ENCODE data around the gene ZNF473. TPM values are rescaled to one million over a fixed set of nuclear protein-coding genes. Genes with fewer than 3 reads are reported as not detected.
"Not testable (repeated sequence)": the region's sequence is repeated elsewhere in the genome, so short reads cannot be mapped to it uniquely, and the experiment has no call there.

ZNF473 gene
- polyA plus RNA-seq, 2 of the 4 experiments (the other 2 are of a cell fraction) = 6.9 to 17.0 TPM

DNA sequence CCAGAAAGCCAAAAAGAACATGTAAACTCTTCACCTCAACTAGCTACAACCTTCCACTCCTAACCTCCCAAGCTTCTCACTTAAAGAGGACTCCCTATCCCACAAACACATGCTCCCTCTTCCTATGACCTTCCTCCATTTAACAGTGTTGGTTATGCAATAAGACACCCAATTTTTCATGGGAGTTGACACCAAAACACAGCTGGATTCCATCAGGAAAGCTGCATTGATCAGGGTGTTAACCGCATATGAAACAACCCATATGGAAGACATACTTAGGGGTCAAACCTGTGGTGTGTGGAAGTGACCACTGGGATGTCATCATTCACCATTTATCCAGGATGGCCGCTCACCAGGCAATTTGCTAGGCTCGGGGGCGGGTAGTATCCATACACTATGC lies 21.9 kb downstream of the ZNF473 start:
- FAIRE-seq (no peak), ATAC-seq (no peak), DNase-seq (ENCODE audit: low read depth in 1 of 2, low spot score in 1 of 2) (no peak)
- TF ChIP-seq, protein P1, sequence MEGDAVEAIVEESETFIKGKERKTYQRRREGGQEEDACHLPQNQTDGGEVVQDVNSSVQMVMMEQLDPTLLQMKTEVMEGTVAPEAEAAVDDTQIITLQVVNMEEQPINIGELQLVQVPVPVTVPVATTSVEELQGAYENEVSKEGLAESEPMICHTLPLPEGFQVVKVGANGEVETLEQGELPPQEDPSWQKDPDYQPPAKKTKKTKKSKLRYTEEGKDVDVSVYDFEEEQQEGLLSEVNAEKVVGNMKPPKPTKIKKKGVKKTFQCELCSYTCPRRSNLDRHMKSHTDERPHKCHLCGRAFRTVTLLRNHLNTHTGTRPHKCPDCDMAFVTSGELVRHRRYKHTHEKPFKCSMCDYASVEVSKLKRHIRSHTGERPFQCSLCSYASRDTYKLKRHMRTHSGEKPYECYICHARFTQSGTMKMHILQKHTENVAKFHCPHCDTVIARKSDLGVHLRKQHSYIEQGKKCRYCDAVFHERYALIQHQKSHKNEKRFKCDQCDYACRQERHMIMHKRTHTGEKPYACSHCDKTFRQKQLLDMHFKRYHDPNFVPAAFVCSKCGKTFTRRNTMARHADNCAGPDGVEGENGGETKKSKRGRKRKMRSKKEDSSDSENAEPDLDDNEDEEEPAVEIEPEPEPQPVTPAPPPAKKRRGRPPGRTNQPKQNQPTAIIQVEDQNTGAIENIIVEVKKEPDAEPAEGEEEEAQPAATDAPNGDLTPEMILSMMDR (IDR thresholded peaks at IDR 0.05) = no peak
- TF ChIP-seq ZSCAN20 (CRISPR knock-in tag; IDR thresholded peaks at IDR 0.05) (no peak), POLR2A (IDR thresholded peaks at IDR 0.05; ENCODE audit: low read length) (no peak), FOSB (CRISPR knock-in tag; IDR thresholded peaks at IDR 0.05) (no peak), ESRRA (IDR thresholded peaks at IDR 0.05; ENCODE audit: borderline replicate concordance, low read length) (no peak), NFE2L2 (conservative IDR thresholded peaks at IDR 0.05; ENCODE audit: low read length) (no peak), HOXB13 (CRISPR knock-in tag; IDR thresholded peaks at IDR 0.05; ENCODE audit: low read depth) (no peak), EHF (CRISPR knock-in tag; IDR thresholded peaks at IDR 0.05) (no peak), PHF8 (IDR thresholded peaks at IDR 0.05; ENCODE audit: borderline replicate concordance, low read depth) (no peak), TFCP2L1 (CRISPR knock-in tag; IDR thresholded peaks at IDR 0.05) (no peak)
- TF ChIP-seq, protein P2, sequence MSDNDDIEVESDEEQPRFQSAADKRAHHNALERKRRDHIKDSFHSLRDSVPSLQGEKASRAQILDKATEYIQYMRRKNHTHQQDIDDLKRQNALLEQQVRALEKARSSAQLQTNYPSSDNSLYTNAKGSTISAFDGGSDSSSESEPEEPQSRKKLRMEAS (IDR thresholded peaks at IDR 0.05) = no peak
- TF ChIP-seq, protein P3, sequence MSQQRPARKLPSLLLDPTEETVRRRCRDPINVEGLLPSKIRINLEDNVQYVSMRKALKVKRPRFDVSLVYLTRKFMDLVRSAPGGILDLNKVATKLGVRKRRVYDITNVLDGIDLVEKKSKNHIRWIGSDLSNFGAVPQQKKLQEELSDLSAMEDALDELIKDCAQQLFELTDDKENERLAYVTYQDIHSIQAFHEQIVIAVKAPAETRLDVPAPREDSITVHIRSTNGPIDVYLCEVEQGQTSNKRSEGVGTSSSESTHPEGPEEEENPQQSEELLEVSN (IDR thresholded peaks at IDR 0.05; ENCODE audit: borderline replicate concordance, low read depth) = no peak
- TF ChIP-seq, protein P4, sequence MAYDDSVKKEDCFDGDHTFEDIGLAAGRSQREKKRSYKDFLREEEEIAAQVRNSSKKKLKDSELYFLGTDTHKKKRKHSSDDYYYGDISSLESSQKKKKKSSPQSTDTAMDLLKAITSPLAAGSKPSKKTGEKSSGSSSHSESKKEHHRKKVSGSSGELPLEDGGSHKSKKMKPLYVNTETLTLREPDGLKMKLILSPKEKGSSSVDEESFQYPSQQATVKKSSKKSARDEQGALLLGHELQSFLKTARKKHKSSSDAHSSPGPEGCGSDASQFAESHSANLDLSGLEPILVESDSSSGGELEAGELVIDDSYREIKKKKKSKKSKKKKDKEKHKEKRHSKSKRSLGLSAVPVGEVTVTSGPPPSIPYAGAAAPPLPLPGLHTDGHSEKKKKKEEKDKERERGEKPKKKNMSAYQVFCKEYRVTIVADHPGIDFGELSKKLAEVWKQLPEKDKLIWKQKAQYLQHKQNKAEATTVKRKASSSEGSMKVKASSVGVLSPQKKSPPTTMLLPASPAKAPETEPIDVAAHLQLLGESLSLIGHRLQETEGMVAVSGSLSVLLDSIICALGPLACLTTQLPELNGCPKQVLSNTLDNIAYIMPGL (CRISPR knock-in tag; IDR thresholded peaks at IDR 0.05; ENCODE audit: borderline replicate concordance) = no peak
- no peak overlapping the region for H3K4me2 ChIP-seq
- peaks cover 100% of the 10 kb centered on the region for H3K9me3 ChIP-seq
- no peak overlapping the region for H3K4me3 ChIP-seq
- no peaks in the 10 kb centered on the region for H3K4me1 ChIP-seq
- WGBS (ENCODE audit: missing lambda C conversion rate) = 92% methylated on average over 4 of the region's 4 CpGs
- CTCF ChIA-PET = interaction anchor here (1.0 to 2.4 kb wide), 5 partner anchors 16 to 47 kb away, joined by 3 to 11 read pairs (median 5); no protein-coding TSS in a partner anchor
- no peak overlapping the region for H3K27ac ChIP-seq
- POLR2A ChIA-PET = no interaction called here

DNA sequence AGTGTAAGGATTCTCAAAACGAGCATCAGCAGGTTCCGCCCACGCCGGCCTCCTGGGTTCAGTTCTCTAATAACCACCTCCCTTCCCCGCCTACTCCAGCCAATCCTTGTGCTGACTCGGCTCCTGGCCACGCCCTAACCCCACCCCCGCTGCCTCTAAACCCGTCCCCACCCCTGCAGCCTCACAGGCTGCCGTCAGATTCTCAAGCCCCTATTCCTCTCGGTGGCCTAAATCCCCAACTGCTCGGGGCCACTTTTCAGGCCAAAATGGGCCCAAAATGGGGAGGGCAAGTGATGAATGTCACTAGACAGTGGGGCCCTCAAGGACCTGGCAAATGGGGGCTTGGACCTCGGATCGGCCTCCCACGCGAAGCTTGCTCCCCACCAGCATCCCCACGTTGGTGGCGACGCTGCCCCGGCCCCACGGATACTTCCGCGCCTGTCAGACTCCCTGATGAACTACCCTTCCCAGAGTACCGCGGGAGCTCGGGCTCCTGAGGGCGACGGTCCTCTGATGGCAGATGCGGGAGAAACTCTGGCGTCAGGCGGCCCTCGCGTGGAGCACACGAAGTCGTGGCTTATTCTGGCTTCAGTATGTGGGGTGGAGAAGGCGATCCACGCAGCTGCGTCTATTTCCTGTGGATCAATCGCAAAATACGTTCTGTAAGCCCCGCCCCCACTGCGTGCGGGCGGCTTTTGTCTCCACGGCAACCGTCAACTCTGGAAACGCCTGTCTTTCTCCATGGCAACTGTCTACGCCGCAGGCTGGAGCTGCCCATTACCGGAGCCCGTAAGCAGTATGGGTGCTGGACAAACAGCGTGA lies 24.8 kb downstream of the ZNF473 start:
- no peak for FAIRE-seq
- DNase-seq (ENCODE audit: low read depth in 1 of 2, low spot score in 1 of 2) = peak; percentile 67 to 68
- peak; percentile 81 to 85 for ATAC-seq
- peaks cover 96% of the 10 kb centered on the region for H3K9me3 ChIP-seq
- peak overlapping the region; percentile 34 for H3K4me3 ChIP-seq
- peak overlapping the region; percentile 62 for H3K4me2 ChIP-seq
- 18% methylated on average over 48 of the region's 52 CpGs for WGBS (ENCODE audit: missing lambda C conversion rate)
- no peak for TF ChIP-seq ZNF302 (CRISPR knock-in tag; IDR thresholded peaks at IDR 0.05)
- no peak for TF ChIP-seq BHLHE40 (IDR thresholded peaks at IDR 0.05; ENCODE audit: low read depth, low read length)
- TF ChIP-seq TFCP2L1 (CRISPR knock-in tag; IDR thresholded peaks at IDR 0.05) = no peak
- no peak for TF ChIP-seq CBX2 (IDR thresholded peaks at IDR 0.05; ENCODE audit: borderline replicate concordance, low read depth)
- TF ChIP-seq MYC (IDR thresholded peaks at IDR 0.05; ENCODE audit: borderline replicate concordance, low read length) = no peak
- no peak for TF ChIP-seq RNF2 (IDR thresholded peaks at IDR 0.05; ENCODE audit: borderline replicate concordance, low read depth)
- no peak for TF ChIP-seq TP53 (CRISPR knock-in tag; IDR thresholded peaks at IDR 0.05)
- no peak for TF ChIP-seq EP300 (IDR thresholded peaks at IDR 0.05)
- TF ChIP-seq, protein P2 (IDR thresholded peaks at IDR 0.05) = peak; percentile 40; the same call in 1 of the 2 replicates
- TF ChIP-seq, protein P4 (CRISPR knock-in tag; IDR thresholded peaks at IDR 0.05; ENCODE audit: borderline replicate concordance) = no peak
- TF ChIP-seq, protein P3 (IDR thresholded peaks at IDR 0.05; ENCODE audit: borderline replicate concordance, low read depth) = peak; percentile 62; the same call in 1 of the 2 replicates
- peak; percentile 95 for TF ChIP-seq RFX5 (IDR thresholded peaks at IDR 0.05)
- ChIA-PET CTCF (interaction anchor here (0.8 to 1.6 kb wide), 3 partner anchors 12 to 74 kb away, joined by 3 to 7 read pairs (median 4); no protein-coding TSS in a partner anchor), POLR2A (no interaction called here)
- H3K4me1 ChIP-seq = no peaks in the 10 kb centered on the region
- H3K27ac ChIP-seq = no peak overlapping the region

GRCh38 chr19:50051228-50051895 lies 25.6 kb downstream of the ZNF473 start:
- DNase-seq (ENCODE audit: low read depth in 1 of 2, low spot score in 1 of 2); FAIRE-seq; H3K4me1 ChIP-seq; ATAC-seq; H3K27ac ChIP-seq: not testable (repeated sequence)
- H3K9me3 ChIP-seq = peaks cover 96% of the 10 kb centered on the region
- POLR2A ChIA-PET = interaction anchor here (0.7 kb wide), 1 partner anchor 121 kb away, joined by 7 read pairs; no protein-coding TSS in a partner anchor
- H3K4me3 ChIP-seq = peak overlapping the region; percentile 34; the same call in 2 of the 3 replicates
- 63% methylated on average over 16 of the region's 16 CpGs for WGBS (ENCODE audit: missing lambda C conversion rate)
- CTCF ChIA-PET = interaction anchor here (0.8 kb wide), 1 partner anchor 75 kb away, joined by 4 read pairs; no protein-coding TSS in a partner anchor
- peak overlapping the region; percentile 62 for H3K4me2 ChIP-seq

Measured in A549 (cell line).